OCI-LY1 (cell line): ENCODE data around the gene GALNT10.

Experiments
- H2AFZ ChIP-seq: fragments of 200-600 bp; sonication (generic), shearing (Covaris generic); 2 replicates; pipeline ENCODE4 v1.6.0; 2014; ENCODE audit warnings: antibody characterized with exemption, mild to moderate bottlenecking, low read length
- H3F3A ChIP-seq: fragments of 200-600 bp; sonication (generic), shearing (Covaris generic); 2 replicates; pipeline ENCODE4 v1.6.0; 2014; ENCODE audit warnings: mild to moderate bottlenecking, antibody characterized with exemption, low read length, moderate library complexity; ENCODE audit not compliant: insufficient read depth
- H3K27ac ChIP-seq: fragments of 200-600 bp; sonication (generic); 2 replicates; pipeline ENCODE4 v1.5.1; 2014; ENCODE audit warnings: low read length, mixed run types, mild to moderate bottlenecking, low read depth; ENCODE audit not compliant: poor library complexity, severe bottlenecking
- H3K27me3 ChIP-seq: fragments of 200-600 bp; sonication (generic); 2 replicates; pipeline ENCODE4 v1.6.0; 2014; ENCODE audit warnings: antibody characterized with exemption, mild to moderate bottlenecking, low read length, moderate library complexity; ENCODE audit not compliant: insufficient read depth
- H3K36me3 ChIP-seq: fragments of 200-600 bp; sonication (generic); 2 replicates; pipeline ENCODE4 v1.6.1; 2014; ENCODE audit warnings: mild to moderate bottlenecking, antibody characterized with exemption, low read length, moderate library complexity, mixed read lengths; ENCODE audit not compliant: insufficient read depth
- H3K4me1 ChIP-seq: fragments of 200-600 bp; sonication (generic); 2 replicates; pipeline ENCODE4 v1.5.1; 2014; ENCODE audit warnings: mild to moderate bottlenecking, low read length, moderate library complexity; ENCODE audit not compliant: insufficient read depth, severe bottlenecking
- H3K4me2 ChIP-seq: fragments of 200-600 bp; sonication (generic), shearing (Covaris generic); 2 replicates; pipeline ENCODE4 v1.6.1; 2014; ENCODE audit warnings: low read length
- H3K4me3 ChIP-seq: fragments of 200-600 bp; sonication (generic); 2 replicates; pipeline ENCODE4 v1.5.1; 2014; ENCODE audit warnings: low read length, low read depth, mild to moderate bottlenecking, mixed read lengths; ENCODE audit not compliant: poor library complexity, severe bottlenecking
- H3K79me2 ChIP-seq: fragments of 200-600 bp; shearing (Covaris generic); 2 replicates; pipeline ENCODE4 v1.6.1; 2016; ENCODE audit warnings: mixed run types, low read length, mixed read lengths; ENCODE audit not compliant: insufficient read depth
- H3K9ac ChIP-seq: fragments of 200-600 bp; sonication (generic), shearing (Covaris generic); 2 replicates; pipeline ENCODE4 v1.6.1; 2014; ENCODE audit warnings: mild to moderate bottlenecking, low read length, mixed read lengths
- H3K9me2 ChIP-seq: fragments of 200-600 bp; sonication (generic), shearing (Covaris generic); 2 replicates; pipeline ENCODE4 v1.6.1; 2014; ENCODE audit warnings: low read depth, mild to moderate bottlenecking, low read length, mixed read lengths
- H3K9me3 ChIP-seq: fragments of 200-600 bp; shearing (Covaris generic); 2 replicates; pipeline ENCODE4 v1.6.1; 2014; ENCODE audit warnings: low read length, mixed read lengths
- H4K20me1 ChIP-seq: fragments of 200-600 bp; sonication (generic), shearing (Covaris generic); 2 replicates; pipeline ENCODE4 v1.6.0; 2016; ENCODE audit warnings: mild to moderate bottlenecking, low read length; ENCODE audit not compliant: insufficient read depth
- CTCF ChIP-seq: fragments of 200-600 bp; sonication (generic), shearing (Covaris generic); IDR thresholded peaks from 2 replicates; pipeline ENCODE4 v1.5.1; 2017; ENCODE audit warnings: mild to moderate bottlenecking, antibody characterized with exemption, low read length, moderate library complexity, mixed read lengths
- EZH2 ChIP-seq: fragments of 200-600 bp; sonication (generic), shearing (Covaris generic); IDR thresholded peaks from 2 replicates; pipeline ENCODE4 v1.8.0; 2017; ENCODE audit warnings: borderline replicate concordance, mixed run types, mild to moderate bottlenecking, antibody characterized with exemption, low read length, moderate library complexity, mixed read lengths

The GALNT10 gene

DNA sequence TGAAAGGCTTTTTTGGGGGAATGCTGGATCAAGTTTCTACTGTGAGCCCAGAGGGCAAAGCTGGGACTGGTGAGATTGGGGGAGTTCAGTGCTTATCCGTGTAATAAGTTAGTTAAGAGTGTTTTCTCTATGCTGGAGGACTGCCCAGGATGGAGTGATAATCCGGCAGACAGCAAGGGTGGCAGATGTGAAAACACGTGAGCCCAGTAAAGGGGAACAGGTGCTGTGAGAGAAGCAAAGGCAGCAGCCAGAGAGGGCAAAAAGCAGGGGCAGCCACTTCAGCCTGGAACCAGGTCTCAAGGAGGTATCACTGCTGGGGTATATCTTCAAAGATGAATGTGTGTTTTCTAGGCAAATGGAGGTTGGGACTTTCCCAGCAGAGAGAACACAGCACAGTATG, 53.9 kb downstream of the GALNT10 start:
- H2AFZ ChIP-seq: no peak overlapping the region
- no peaks in the 10 kb centered on the region for H3F3A ChIP-seq
- H3K4me1 ChIP-seq: no peaks in the 10 kb centered on the region
- no peak overlapping the region for H3K4me3 ChIP-seq
- no peak overlapping the region for H3K4me2 ChIP-seq
- no peaks in the 10 kb centered on the region for H3K9me2 ChIP-seq
- H3K36me3 ChIP-seq: no peaks in the 10 kb centered on the region
- no peak overlapping the region for H3K27ac ChIP-seq
- peaks cover 3% of the 10 kb centered on the region; the same call in 1 of the 2 replicates for H3K9me3 ChIP-seq
- no peak overlapping the region for H3K9ac ChIP-seq
- no peaks in the 10 kb centered on the region for H3K79me2 ChIP-seq
- TF ChIP-seq CTCF (no peak), EZH2 (no peak)
- no peaks in the 10 kb centered on the region for H4K20me1 ChIP-seq
- no peaks in the 10 kb centered on the region for H3K27me3 ChIP-seq

GRCh38 chr5:154248691-154249090, 58.2 kb downstream of the GALNT10 start:
- H4K20me1 ChIP-seq: no peaks in the 10 kb centered on the region
- TF ChIP-seq EZH2: no peak
- TF ChIP-seq CTCF: no peak
- H3K4me2 ChIP-seq: no peak overlapping the region
- no peaks in the 10 kb centered on the region for H3K36me3 ChIP-seq
- no peaks in the 10 kb centered on the region for H3K79me2 ChIP-seq
- H3K4me3 ChIP-seq: no peak overlapping the region
- H3K4me1 ChIP-seq: no peaks in the 10 kb centered on the region
- no peak overlapping the region for H2AFZ ChIP-seq
- no peak overlapping the region for H3K27ac ChIP-seq
- H3F3A ChIP-seq: no peaks in the 10 kb centered on the region
- no peaks in the 10 kb centered on the region for H3K27me3 ChIP-seq
- H3K9me3 ChIP-seq: peaks cover 3% of the 10 kb centered on the region; the same call in 1 of the 2 replicates
- H3K9ac ChIP-seq: no peak overlapping the region
- H3K9me2 ChIP-seq: no peaks in the 10 kb centered on the region

DNA sequence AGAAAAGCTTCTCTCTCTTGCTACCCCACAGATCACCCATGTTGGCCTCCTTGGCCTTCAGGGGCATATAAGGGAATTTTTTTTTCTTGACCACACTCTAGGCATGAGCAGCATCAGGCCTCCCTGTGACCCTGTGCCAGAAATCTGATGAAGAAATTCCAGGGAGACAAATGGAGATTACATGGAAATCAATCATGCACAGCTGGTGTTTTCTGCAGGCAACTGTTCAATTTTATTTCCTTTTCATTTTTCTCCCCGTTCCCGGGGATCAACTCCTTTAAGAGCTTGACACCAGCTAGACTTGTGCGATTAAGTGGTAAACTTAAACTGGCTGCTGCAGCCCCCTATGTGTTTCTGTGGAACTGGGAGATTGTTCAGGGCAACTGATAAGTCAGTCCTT, 59.3 kb downstream of the GALNT10 start:
- Histone ChIP-seq H2AFZ (no peak overlapping the region), H3K27ac (no peak overlapping the region), H4K20me1 (no peaks in the 10 kb centered on the region), H3K27me3 (no peaks in the 10 kb centered on the region), H3K36me3 (no peaks in the 10 kb centered on the region), H3K9me3 (peaks cover under 1% of the 10 kb centered on the region; the same call in 1 of the 2 replicates), H3F3A (no peaks in the 10 kb centered on the region), H3K4me3 (no peak overlapping the region), H3K4me1 (no peaks in the 10 kb centered on the region), H3K79me2 (no peaks in the 10 kb centered on the region), H3K4me2 (no peak overlapping the region), H3K9me2 (no peaks in the 10 kb centered on the region), H3K9ac (no peak overlapping the region)
- TF ChIP-seq EZH2: no peak
- no peak for TF ChIP-seq CTCF
